Hematopoietic multipotent progenitor cell treated with erythropoietin and hydrocortisone succinate and interleukin-3 and kit ligand, for 15 days (in vitro differentiated cells): Measurements from ENCODE around the gene CCZ1B.
"Not testable (repeated sequence)": the region's sequence is repeated elsewhere in the genome, so short reads cannot be mapped to it uniquely, and the experiment has no call there.

ENCODE experiments used
- DNase-seq: peaks from one replicate; pipeline ENCODE4 v3.0.0-alpha.2; 2015; ENCODE audit warnings: low spot score

The CCZ1B gene

DNA sequence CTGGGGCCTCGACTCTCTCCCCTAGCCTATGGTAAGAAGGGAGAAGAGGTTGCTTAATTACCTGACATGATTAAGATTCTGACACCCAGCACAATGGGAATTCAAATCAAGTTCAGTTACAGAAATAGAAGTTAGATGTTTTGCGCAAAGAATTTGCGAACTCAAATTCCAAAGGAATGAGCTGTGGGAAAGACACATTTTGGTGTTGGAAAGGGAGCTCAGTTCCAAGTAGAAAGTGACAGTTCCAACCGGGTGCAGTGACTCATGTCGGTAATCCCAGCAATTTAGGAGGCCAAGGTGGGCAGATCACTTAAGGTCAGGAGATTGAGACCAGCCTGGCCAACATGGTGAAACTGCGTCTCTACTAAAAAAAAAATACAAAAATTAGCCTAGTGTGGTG, 4.0 kb upstream of the CCZ1B start:
- DNase-seq = not testable (repeated sequence)

- not testable (repeated sequence) for DNase-seq
Measured at GRCh38 chr7:6829616-6830015, 3.5 kb upstream of the CCZ1B start.

- DNase-seq = not testable (repeated sequence)
Measured at GRCh38 chr7:6827180-6827579, 1.1 kb upstream of the CCZ1B start.

GRCh38 chr7:6825236-6826125, 594 bp downstream of the CCZ1B start:
- DNase-seq = not testable (repeated sequence)

- not testable (repeated sequence) for DNase-seq
Measured at GRCh38 chr7:6821622-6822021, 4.5 kb downstream of the CCZ1B start.

- not testable (repeated sequence) for DNase-seq
Measured at GRCh38 chr7:6815470-6815869, 10.6 kb downstream of the CCZ1B start.

- not testable (repeated sequence) for DNase-seq
Measured at GRCh38 chr7:6813011-6813410, 13.1 kb downstream of the CCZ1B start.

GRCh38 chr7:6807959-6808358, 18.1 kb downstream of the CCZ1B start:
- DNase-seq = not testable (repeated sequence)

GRCh38 chr7:6807393-6807918, 18.6 kb downstream of the CCZ1B start:
- not testable (repeated sequence) for DNase-seq

DNA sequence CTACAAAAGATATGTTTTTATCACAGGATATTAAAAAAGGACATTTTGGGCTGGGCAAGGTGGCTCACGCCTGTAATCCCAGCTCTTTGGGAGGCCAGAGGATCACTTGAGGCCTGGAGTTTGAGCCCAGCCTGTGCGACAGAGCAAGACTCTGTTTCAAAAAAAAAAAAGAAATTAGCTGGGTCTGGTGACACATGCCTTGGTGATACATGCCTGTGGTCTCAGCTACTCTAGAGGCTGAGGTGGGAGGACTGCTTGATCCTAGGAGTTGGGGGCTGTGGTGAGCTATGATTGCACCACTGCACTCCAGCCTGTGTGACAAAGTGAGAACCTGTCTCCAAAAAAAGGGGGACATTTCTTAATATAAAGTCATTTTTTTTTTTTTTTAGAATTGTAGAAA, 25.7 kb downstream of the CCZ1B start:
- not testable (repeated sequence) for DNase-seq

DNA sequence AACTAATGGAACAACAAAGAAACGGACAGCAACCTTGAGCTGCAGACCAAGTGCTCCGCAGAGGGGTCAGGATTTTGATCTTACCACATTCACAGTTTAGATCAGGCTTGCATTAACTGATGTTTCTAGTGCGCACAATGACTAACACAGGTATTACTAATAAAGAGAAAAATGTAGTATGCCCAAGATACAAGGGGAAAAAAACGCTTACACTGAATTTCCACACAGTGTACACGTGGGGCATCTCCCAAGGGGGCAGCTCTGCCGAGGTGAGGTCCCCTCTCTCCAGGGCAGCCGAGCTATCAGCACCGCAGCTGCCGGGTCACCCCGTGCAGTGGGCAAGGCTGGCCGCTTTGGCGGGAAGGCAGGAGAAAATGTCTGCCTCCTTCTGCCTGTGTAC, 26.2 kb downstream of the CCZ1B start:
- not testable (repeated sequence) for DNase-seq

DNA sequence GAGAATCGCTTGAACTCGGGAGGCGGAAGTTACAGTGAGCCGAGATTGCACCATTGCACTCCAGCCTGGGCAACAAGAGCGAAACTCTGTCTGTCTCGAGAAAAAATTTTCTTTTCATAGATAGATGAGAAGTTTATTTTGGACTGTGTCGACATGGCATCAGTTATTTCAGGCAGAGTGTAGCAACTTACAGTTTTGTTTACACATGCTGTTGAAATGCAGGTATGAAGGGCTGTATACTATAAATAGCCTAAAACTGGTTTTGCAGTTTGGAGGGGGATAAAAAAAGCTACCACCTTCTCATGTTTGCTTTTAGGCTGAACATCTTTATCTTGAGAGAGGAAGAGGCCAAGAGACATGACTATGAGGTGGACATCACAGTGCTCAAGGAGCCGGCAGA, 28.0 kb downstream of the CCZ1B start:
- DNase-seq = not testable (repeated sequence)

DNA sequence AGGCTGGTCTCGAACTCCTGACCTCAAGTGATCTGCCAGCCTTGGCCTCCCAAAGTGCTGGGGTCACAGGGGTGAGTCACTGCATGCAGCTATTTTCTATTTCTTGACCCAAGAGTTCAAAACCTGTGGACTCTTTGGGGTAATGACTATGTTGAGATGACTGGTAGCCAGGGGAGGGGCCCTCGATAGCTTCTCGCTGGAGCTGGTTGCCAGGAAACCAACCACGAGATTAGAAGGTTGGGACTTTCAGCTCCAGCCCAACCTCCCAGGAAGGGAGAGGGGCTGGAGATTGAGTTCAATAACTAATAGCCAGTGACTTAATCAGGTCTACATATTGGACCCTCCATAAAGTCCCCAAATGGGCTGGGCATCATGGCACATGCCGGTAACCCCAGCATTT, 28.9 kb downstream of the CCZ1B start:
- not testable (repeated sequence) for DNase-seq

DNA sequence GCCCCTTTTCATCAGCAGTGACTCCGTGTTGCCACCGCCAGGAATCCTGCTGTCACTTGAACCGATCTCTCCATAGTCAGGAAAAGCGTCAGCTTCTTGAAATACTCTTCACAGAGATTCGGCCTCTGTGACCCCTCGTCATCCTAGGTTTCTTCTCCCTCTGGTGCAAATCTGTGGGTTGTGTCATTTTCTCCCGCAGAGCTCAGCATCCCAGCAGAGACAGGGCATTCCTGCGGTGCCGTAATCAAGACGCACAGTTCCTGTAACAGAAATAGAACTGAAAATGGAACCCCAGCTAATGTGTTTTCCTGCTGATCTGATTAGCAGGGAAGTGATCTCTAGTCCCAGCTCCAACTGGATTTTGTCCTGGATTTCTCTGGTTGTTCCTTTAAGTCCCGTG, 31.8 kb downstream of the CCZ1B start:
- not testable (repeated sequence) for DNase-seq

DNA sequence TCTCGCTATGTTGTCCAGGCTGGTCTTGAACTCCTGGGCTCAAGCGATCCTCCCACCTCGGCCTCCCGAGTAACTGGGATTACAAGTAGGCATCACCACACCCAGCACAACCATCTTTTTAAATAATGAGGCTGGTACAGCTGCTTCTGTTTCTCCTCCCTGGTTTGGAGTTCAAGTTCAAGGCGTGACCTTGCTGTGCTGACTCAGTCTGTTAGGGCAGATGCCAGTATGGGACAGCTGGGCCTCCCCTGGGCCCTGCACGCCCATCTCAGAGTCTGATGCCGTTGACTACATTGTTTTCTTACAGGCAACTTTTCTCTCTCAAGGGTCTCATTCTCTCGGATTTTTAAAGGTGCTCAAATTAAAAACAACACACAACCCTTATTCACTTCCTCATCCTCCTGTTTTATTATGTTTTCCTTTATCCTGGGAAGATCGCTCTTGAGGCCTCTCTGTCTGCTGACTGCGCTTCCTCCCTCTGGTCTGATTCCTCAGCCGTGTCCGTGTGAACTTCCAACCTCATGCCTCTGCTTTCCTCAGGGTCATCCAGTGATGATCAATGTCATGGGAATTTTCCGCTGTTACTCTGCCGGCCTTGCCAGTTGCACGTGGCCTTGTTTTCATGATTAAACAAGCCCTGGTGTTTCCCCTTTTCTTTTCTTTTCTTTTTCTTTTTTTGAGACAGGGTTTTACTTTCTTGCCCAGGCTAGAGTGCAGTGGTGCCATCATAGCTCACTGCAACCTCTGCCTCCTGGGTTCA, 33.8 kb downstream of the CCZ1B start:
- DNase-seq = not testable (repeated sequence)

GRCh38 chr7:6789353-6789752, 36.7 kb downstream of the CCZ1B start:
- not testable (repeated sequence) for DNase-seq

DNA sequence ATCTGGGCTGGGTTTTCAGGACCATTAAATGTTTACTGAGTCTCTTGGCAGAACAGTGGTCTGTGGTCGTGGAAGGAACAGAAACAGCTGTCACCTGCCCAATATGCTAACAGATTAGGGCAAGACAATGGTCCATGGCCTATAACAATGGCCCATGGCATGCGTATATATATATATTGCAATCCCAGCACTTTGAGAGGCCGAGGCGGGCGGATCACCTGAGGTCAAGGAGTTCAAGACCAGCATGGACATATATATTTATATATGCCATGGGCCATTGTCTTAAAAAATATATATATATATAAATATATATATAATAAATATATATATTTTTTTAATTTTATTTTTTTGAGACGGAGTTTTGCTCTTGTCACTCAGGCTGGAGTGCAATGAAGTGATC, 44.5 kb downstream of the CCZ1B start:
- not testable (repeated sequence) for DNase-seq

GRCh38 chr7:6761186-6761585, 64.9 kb downstream of the CCZ1B start:
- DNase-seq = not testable (repeated sequence)

- DNase-seq = not testable (repeated sequence)
Measured at GRCh38 chr7:6753964-6754363, 72.1 kb downstream of the CCZ1B start, which contains the start of gene RSPH10B2. Gene RSPH10B2 (plus strand): TSS chr7:6754103. CDS start chr7:6757678, 3,575 bp downstream.

GRCh38 chr7:6750173-6750572, 75.9 kb downstream of the CCZ1B start:
- DNase-seq = not testable (repeated sequence)

DNA sequence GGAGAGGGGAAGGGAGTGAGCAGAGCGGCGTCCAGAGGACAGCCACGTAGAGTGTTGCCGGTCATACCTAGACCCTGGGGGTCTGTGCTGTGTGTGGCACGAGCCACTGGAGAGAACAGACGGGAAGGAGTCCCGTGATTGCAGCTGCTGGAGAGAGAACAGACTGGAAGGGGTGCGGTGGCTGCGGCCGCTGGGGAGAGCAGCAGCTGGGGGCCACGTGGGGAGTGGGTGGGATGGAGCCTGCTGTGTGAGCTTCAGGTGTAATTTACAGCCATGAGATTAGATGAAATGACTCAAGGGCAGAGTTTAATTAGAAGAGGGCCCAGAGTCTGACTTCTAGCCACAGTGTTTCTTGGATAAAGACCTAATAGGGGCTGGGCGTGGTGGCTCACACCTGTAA, 76.7 kb downstream of the CCZ1B start:
- not testable (repeated sequence) for DNase-seq
